OCI-LY7 (cell line): ENCODE measurements around the gene GRHL3. TPM values are rescaled to one million over a fixed set of nuclear protein-coding genes. Genes with fewer than 3 reads are reported as not detected.

ENCODE experiments used
- BruUV-seq: library from RNA; stranded (reverse); fragments of 400-500 nt; replicated peaks from 2 replicates; lab custom pipeline; 2021; lab: Mats Ljungman, UMichigan
- CTCF ChIA-PET: fragments of 300-600 bp; sonication (Branson Sonifier 250); formaldehyde crosslinking; loops from one replicate; lab custom pipeline; 2022; ENCODE audit warnings: antibody characterized with exemption; ENCODE audit not compliant: unreplicated experiment; lab: Charles Lee
- POLR2A ChIA-PET: fragments of 300-600 bp; sonication (Branson Sonifier 250); formaldehyde crosslinking; loops from one replicate; lab custom pipeline; 2022; ENCODE audit warnings: antibody characterized with exemption; lab: Charles Lee
- DNase-seq: peaks from one replicate; pipeline ENCODE4 v3.0.0-alpha.2; 2015; ENCODE audit warnings: low spot score
- H2AFZ ChIP-seq: fragments of 200-600 bp; sonication (generic), shearing (Covaris generic); 2 replicates; pipeline ENCODE4 v1.6.1; 2014; ENCODE audit warnings: mild to moderate bottlenecking, antibody characterized with exemption, low read length, moderate library complexity
- H3K27ac ChIP-seq: fragments of 200-600 bp; sonication (generic); 2 replicates; pipeline ENCODE4 v1.5.1; 2014; ENCODE audit warnings: mixed run types, low read depth, mild to moderate bottlenecking, moderate library complexity, low read length, inconsistent platforms; ENCODE audit not compliant: poor library complexity, severe bottlenecking
- H3K36me3 ChIP-seq: fragments of 200-600 bp; sonication (generic); 2 replicates; pipeline ENCODE4 v1.6.1; 2014; ENCODE audit warnings: mild to moderate bottlenecking, antibody characterized with exemption, low read length, moderate library complexity, mixed read lengths; ENCODE audit not compliant: insufficient read depth
- H3K4me1 ChIP-seq: fragments of 200-600 bp; sonication (generic); 2 replicates; pipeline ENCODE4 v1.5.1; 2014; ENCODE audit warnings: mild to moderate bottlenecking, low read length; ENCODE audit not compliant: insufficient read depth, poor library complexity, severe bottlenecking
- H3K4me2 ChIP-seq: fragments of 200-600 bp; sonication (generic); 2 replicates; pipeline ENCODE4 v1.6.1; 2014; ENCODE audit warnings: mild to moderate bottlenecking, low read length
- H3K4me3 ChIP-seq: fragments of 200-600 bp; sonication (generic); 2 replicates; pipeline ENCODE4 v1.5.1; 2014; ENCODE audit warnings: mild to moderate bottlenecking, low read depth, low read length; ENCODE audit not compliant: poor library complexity, severe bottlenecking
- H3K79me2 ChIP-seq: fragments of 200-600 bp; sonication (generic); 2 replicates; pipeline ENCODE4 v1.6.1; 2016; ENCODE audit warnings: low read depth, mild to moderate bottlenecking, low read length, moderate library complexity, mixed read lengths; ENCODE audit not compliant: insufficient read depth
- H3K9me2 ChIP-seq: fragments of 200-600 bp; sonication (generic); 2 replicates; pipeline ENCODE4 v1.6.1; 2016; ENCODE audit warnings: mild to moderate bottlenecking, low read length, mixed read lengths; ENCODE audit not compliant: insufficient read depth
- H3K9me3 ChIP-seq: fragments of 200-600 bp; sonication (generic); 2 replicates; pipeline ENCODE4 v1.6.1; 2014; ENCODE audit warnings: mild to moderate bottlenecking, mixed run types, low read length, mixed read lengths
- H4K20me1 ChIP-seq: fragments of 200-600 bp; sonication (generic); 2 replicates; pipeline ENCODE4 v1.6.1; 2014; ENCODE audit warnings: mild to moderate bottlenecking, antibody characterized with exemption, low read length, moderate library complexity, mixed read lengths; ENCODE audit not compliant: insufficient read depth
- EZH2phosphoT487 ChIP-seq: fragments of 200-600 bp; sonication (generic); IDR thresholded peaks from 2 replicates; pipeline ENCODE4 v1.6.1; 2018; ENCODE audit warnings: low read depth, borderline replicate concordance, mild to moderate bottlenecking, mixed run types, antibody characterized with exemption, low read length, moderate library complexity, mixed read lengths
- intact Hi-C: fragments of 100-400 bp; cut with micrococcal nuclease; formaldehyde crosslinking; loops from one replicate; pipeline ENCODE4 v1.10.0; 2022; ENCODE audit not compliant: unreplicated experiment
- total RNA-seq, 2 experiments: library from RNA; depleted of rRNA in 1 of 2; stranded (reverse); fragments of >200 nt in 1 of 2; shearing (Covaris generic) in 1 of 2; gene quantifications; 2 replicates each; pipeline ENCODE4 v1.2.3, GENCODE V29; 2014 to 2022
- TF ChIP-seq, protein P1 (sequence below): fragments of 200-600 bp; sonication (generic); conservative IDR thresholded peaks from 2 replicates; pipeline ENCODE4 v1.5.1; 2014; ENCODE audit warnings: mild to moderate bottlenecking, antibody characterized with exemption, low read length, moderate library complexity, mixed read lengths

Gene GRHL3
- total RNA-seq, 2 experiments from 2014 or later, result 0.09 to 0.65 TPM

DNA sequence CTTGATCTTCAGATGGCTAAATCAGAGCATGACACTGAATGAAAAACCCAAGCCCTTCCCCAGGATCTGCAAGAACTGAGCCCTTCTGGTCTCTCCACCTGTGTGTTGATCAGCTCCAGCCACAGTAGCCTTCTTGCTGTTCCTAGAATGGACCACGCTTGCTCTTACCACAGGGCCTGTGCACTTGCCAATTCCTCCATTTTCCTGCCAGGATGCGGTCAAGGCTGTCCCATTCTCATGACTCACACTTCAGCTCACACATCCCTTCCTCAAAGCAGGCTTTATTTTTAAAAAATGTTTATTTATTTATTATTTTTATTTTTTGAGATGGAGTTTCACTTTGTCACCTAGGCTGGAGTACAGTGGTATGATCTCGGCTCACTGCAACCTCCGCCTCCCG lies 43.6 kb upstream of the GRHL3 start:
- Histone ChIP-seq H3K79me2 (no peaks in the 10 kb centered on the region), H3K36me3 (no peaks in the 10 kb centered on the region), H3K27ac (no peak overlapping the region), H3K4me3 (no peak overlapping the region), H4K20me1 (no peaks in the 10 kb centered on the region), H3K4me1 (no peaks in the 10 kb centered on the region), H2AFZ (no peak overlapping the region), H3K9me3 (no peaks in the 10 kb centered on the region), H3K9me2 (no peaks in the 10 kb centered on the region), H3K4me2 (no peak overlapping the region)
- TF ChIP-seq EZH2phosphoT487, result no peak
- BruUV-seq, result no TSS peak
- ChIA-PET POLR2A (no interaction called here), CTCF (no interaction called here)
- intact Hi-C loops, result no loop called here
- no peak for DNase-seq

DNA sequence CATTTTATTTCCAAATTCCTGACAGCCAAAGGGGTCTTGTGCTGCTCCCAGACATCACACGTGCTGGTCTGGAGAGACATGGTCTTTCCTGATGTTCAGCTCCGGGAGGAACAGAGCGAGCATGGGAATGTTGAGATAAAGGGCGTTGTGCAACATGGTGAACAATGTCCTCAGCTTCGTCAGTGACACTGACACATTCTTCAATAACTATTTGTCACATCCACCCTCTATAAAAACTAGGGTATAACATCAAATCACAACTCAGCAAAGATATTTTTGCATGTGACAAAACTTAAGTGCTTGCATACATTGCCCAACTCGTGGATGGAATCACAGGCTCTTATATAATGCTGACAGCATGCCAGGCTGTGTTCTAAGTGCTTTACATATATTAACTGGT lies 42.4 kb upstream of the GRHL3 start:
- Histone ChIP-seq H3K4me2 (no peak overlapping the region), H3K27ac (no peak overlapping the region), H3K36me3 (no peaks in the 10 kb centered on the region), H3K9me3 (no peaks in the 10 kb centered on the region), H4K20me1 (no peaks in the 10 kb centered on the region), H3K79me2 (no peaks in the 10 kb centered on the region), H2AFZ (no peak overlapping the region), H3K4me3 (no peak overlapping the region), H3K4me1 (no peaks in the 10 kb centered on the region), H3K9me2 (no peaks in the 10 kb centered on the region)
- no peak for TF ChIP-seq EZH2phosphoT487
- TF ChIP-seq, protein P1, sequence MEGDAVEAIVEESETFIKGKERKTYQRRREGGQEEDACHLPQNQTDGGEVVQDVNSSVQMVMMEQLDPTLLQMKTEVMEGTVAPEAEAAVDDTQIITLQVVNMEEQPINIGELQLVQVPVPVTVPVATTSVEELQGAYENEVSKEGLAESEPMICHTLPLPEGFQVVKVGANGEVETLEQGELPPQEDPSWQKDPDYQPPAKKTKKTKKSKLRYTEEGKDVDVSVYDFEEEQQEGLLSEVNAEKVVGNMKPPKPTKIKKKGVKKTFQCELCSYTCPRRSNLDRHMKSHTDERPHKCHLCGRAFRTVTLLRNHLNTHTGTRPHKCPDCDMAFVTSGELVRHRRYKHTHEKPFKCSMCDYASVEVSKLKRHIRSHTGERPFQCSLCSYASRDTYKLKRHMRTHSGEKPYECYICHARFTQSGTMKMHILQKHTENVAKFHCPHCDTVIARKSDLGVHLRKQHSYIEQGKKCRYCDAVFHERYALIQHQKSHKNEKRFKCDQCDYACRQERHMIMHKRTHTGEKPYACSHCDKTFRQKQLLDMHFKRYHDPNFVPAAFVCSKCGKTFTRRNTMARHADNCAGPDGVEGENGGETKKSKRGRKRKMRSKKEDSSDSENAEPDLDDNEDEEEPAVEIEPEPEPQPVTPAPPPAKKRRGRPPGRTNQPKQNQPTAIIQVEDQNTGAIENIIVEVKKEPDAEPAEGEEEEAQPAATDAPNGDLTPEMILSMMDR, result no peak
- intact Hi-C loops, result no loop called here
- DNase-seq, result no peak
- ChIA-PET POLR2A (interaction anchor here (0.5 to 0.6 kb wide), 2 partner anchors 7 to 288 kb away, joined by 3 to 5 read pairs; no protein-coding TSS in a partner anchor), CTCF (no interaction called here)
- no TSS peak for BruUV-seq

DNA sequence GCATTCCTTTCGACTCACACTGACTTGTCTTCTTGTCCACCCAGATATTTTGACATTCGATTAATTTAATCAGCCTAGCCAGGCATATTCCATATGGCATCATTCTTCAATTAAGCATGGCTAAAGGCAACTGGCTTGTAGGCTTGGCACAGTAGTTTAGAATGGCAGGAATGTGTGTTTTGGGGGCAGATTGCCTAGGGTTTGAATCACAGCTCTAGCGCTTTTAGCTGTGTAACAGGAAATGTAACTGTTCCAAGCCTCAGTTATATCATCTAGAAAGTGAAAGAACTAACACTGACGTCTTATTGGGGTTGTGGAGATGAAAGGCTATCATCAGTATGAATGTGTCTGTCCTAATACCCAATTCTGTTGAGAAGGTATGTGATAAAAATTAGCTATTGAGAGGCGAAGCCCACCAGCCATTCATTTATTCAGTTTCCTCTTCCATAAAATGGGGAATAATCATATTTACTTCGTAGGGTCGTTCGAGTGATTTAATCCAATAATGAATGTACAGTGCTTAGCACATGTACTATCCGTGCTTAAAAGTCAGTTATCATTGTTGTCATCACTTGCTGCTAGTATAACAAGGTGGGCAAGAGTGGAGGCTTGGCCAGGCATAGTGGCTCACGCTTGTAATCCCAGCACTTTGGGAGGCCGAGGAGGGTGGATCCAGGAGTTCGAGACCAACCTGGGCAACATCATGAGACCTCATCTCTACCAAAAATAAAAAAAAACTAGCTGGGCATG lies 41.6 kb upstream of the GRHL3 start:
- ChIA-PET POLR2A (interaction anchor here (0.5 kb wide), 2 partner anchors 8 to 159 kb away, joined by 3 to 5 read pairs; no protein-coding TSS in a partner anchor), CTCF (no interaction called here)
- Histone ChIP-seq H3K9me2 (no peaks in the 10 kb centered on the region), H3K27ac (no peak overlapping the region), H3K79me2 (no peaks in the 10 kb centered on the region), H3K4me3 (no peak overlapping the region), H3K9me3 (no peaks in the 10 kb centered on the region), H3K4me2 (no peak overlapping the region), H3K36me3 (no peaks in the 10 kb centered on the region), H3K4me1 (no peaks in the 10 kb centered on the region), H2AFZ (no peak overlapping the region), H4K20me1 (no peaks in the 10 kb centered on the region)
- DNase-seq, result no peak
- no TSS peak for BruUV-seq
- TF ChIP-seq, protein P1, result no peak
- TF ChIP-seq EZH2phosphoT487, result no peak
- intact Hi-C loops, result no loop called here
